ENCODE measurements around the gene CFAP410.

CFAP410 gene

GRCh38 chr21:44282370-44282769 lies 56.8 kb downstream of the CFAP410 start:
- FAIRE-seq: no peak

GRCh38 chr21:44281801-44282200 lies 57.4 kb downstream of the CFAP410 start:
- no peak for FAIRE-seq

GRCh38 chr21:44279354-44280260 lies 59.6 kb downstream of the CFAP410 start:
- FAIRE-seq: no peak

Data from TTC549 (cell line).